H1 (cell line): ENCODE data around the gene TNNC1. TPM values are rescaled to one million over a fixed set of nuclear protein-coding genes. Genes with fewer than 3 reads are reported as not detected.

ENCODE experiments used
- HDAC6 ChIP-seq: IDR thresholded peaks from one replicate; pipeline ENCODE4 v1.7.1; 2012; ENCODE audit warnings: low read depth, mild to moderate bottlenecking, inconsistent platforms, low read length, moderate library complexity
- POLR2AphosphoS5 ChIP-seq: IDR thresholded peaks from 2 replicates; pipeline ENCODE4 v1.6.1; 2011; ENCODE audit warnings: low read depth, low read length
- SRF ChIP-seq: IDR thresholded peaks from 2 replicates; pipeline ENCODE4 v1.6.1; 2011; ENCODE audit warnings: mild to moderate bottlenecking, low read depth, low read length, moderate library complexity
- polyA plus RNA-seq, 7 experiments: library from polyadenylated mRNA; depleted of rRNA in 3 of 7; stranded (reverse) in 5 of 7; unstranded in 2 of 7; fragments of >200 nt in 5 of 7; fragments of 200-250 nt in 2 of 7; gene quantifications; 1 replicate in 5 of 7; 2 replicates in 1 of 7; 4 replicates in 1 of 7; pipeline versions ENCODE4 v1.2.1 to v1.2.3, GENCODE V29; 2011 to 2013; ENCODE audit warnings: missing spikeins in 2 of 7, mixed read lengths in 2 of 7
- total RNA-seq: library from RNA; stranded (reverse); fragmentation: NEBNext Ultra II Directional; extraction: Animal tissue kit (Norgen Biotek cat#: 25700); gene quantifications from 2 replicates; pipeline ENCODE4 v1.2.1, GENCODE V29; 2021
- TF ChIP-seq, protein P1 (sequence below): fragments of 300-600 bp; sonication (generic); IDR thresholded peaks from 2 replicates; pipeline ENCODE4 v1.7.1; 2012; ENCODE audit warnings: low read length, moderate library complexity, mild to moderate bottlenecking, inconsistent platforms; ENCODE audit not compliant: insufficient replicate concordance
- TF ChIP-seq, protein P2 (sequence below): IDR thresholded peaks from 2 replicates; pipeline ENCODE4 v1.6.1; 2012; ENCODE audit warnings: inconsistent platforms

TNNC1 gene
- total and polyA plus RNA-seq, 2 of the 8 experiments (the other 6 are each of a cell fraction or from before 2014, with no cell fraction given), result 5.8 to 16.4 TPM

DNA sequence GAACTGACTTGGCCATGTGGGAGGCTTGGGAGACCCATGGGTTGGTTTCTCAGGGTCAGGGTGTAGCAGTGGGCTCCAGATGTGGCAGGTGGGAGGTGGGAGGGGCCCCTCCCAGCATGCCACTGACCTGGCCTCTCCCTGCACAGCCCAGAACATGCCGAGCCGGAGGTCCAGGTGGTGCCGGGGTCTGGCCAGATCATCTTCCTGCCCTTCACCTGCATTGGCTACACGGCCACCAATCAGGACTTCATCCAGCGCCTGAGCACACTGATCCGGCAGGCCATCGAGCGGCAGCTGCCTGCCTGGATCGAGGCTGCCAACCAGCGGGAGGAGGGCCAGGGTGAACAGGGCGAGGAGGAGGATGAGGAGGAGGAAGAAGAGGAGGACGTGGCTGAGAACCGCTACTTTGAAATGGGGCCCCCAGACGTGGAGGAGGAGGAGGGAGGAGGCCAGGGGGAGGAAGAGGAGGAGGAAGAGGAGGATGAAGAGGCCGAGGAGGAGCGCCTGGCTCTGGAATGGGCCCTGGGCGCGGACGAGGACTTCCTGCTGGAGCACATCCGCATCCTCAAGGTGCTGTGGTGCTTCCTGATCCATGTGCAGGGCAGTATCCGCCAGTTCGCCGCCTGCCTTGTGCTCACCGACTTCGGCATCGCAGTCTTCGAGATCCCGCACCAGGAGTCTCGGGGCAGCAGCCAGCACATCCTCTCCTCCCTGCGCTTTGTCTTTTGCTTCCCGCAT is 33.4 kb upstream of the TNNC1 start (continued):
- TF ChIP-seq, protein P1, sequence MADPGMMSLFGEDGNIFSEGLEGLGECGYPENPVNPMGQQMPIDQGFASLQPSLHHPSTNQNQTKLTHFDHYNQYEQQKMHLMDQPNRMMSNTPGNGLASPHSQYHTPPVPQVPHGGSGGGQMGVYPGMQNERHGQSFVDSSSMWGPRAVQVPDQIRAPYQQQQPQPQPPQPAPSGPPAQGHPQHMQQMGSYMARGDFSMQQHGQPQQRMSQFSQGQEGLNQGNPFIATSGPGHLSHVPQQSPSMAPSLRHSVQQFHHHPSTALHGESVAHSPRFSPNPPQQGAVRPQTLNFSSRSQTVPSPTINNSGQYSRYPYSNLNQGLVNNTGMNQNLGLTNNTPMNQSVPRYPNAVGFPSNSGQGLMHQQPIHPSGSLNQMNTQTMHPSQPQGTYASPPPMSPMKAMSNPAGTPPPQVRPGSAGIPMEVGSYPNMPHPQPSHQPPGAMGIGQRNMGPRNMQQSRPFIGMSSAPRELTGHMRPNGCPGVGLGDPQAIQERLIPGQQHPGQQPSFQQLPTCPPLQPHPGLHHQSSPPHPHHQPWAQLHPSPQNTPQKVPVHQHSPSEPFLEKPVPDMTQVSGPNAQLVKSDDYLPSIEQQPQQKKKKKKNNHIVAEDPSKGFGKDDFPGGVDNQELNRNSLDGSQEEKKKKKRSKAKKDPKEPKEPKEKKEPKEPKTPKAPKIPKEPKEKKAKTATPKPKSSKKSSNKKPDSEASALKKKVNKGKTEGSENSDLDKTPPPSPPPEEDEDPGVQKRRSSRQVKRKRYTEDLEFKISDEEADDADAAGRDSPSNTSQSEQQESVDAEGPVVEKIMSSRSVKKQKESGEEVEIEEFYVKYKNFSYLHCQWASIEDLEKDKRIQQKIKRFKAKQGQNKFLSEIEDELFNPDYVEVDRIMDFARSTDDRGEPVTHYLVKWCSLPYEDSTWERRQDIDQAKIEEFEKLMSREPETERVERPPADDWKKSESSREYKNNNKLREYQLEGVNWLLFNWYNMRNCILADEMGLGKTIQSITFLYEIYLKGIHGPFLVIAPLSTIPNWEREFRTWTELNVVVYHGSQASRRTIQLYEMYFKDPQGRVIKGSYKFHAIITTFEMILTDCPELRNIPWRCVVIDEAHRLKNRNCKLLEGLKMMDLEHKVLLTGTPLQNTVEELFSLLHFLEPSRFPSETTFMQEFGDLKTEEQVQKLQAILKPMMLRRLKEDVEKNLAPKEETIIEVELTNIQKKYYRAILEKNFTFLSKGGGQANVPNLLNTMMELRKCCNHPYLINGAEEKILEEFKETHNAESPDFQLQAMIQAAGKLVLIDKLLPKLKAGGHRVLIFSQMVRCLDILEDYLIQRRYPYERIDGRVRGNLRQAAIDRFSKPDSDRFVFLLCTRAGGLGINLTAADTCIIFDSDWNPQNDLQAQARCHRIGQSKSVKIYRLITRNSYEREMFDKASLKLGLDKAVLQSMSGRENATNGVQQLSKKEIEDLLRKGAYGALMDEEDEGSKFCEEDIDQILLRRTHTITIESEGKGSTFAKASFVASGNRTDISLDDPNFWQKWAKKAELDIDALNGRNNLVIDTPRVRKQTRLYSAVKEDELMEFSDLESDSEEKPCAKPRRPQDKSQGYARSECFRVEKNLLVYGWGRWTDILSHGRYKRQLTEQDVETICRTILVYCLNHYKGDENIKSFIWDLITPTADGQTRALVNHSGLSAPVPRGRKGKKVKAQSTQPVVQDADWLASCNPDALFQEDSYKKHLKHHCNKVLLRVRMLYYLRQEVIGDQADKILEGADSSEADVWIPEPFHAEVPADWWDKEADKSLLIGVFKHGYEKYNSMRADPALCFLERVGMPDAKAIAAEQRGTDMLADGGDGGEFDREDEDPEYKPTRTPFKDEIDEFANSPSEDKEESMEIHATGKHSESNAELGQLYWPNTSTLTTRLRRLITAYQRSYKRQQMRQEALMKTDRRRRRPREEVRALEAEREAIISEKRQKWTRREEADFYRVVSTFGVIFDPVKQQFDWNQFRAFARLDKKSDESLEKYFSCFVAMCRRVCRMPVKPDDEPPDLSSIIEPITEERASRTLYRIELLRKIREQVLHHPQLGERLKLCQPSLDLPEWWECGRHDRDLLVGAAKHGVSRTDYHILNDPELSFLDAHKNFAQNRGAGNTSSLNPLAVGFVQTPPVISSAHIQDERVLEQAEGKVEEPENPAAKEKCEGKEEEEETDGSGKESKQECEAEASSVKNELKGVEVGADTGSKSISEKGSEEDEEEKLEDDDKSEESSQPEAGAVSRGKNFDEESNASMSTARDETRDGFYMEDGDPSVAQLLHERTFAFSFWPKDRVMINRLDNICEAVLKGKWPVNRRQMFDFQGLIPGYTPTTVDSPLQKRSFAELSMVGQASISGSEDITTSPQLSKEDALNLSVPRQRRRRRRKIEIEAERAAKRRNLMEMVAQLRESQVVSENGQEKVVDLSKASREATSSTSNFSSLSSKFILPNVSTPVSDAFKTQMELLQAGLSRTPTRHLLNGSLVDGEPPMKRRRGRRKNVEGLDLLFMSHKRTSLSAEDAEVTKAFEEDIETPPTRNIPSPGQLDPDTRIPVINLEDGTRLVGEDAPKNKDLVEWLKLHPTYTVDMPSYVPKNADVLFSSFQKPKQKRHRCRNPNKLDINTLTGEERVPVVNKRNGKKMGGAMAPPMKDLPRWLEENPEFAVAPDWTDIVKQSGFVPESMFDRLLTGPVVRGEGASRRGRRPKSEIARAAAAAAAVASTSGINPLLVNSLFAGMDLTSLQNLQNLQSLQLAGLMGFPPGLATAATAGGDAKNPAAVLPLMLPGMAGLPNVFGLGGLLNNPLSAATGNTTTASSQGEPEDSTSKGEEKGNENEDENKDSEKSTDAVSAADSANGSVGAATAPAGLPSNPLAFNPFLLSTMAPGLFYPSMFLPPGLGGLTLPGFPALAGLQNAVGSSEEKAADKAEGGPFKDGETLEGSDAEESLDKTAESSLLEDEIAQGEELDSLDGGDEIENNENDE, result no peak
- TF ChIP-seq POLR2AphosphoS5 (no peak), HDAC6 (no peak), SRF (no peak)
- TF ChIP-seq, protein P2, sequence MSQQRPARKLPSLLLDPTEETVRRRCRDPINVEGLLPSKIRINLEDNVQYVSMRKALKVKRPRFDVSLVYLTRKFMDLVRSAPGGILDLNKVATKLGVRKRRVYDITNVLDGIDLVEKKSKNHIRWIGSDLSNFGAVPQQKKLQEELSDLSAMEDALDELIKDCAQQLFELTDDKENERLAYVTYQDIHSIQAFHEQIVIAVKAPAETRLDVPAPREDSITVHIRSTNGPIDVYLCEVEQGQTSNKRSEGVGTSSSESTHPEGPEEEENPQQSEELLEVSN, result no peak
- TF ChIP-seq, all 59 proteins: peak for 0
